Adrenal gland (tissue), 12 donors: Measurements from ENCODE around the gene SPTBN2. TPM values are rescaled to one million over a fixed set of nuclear protein-coding genes. Genes with fewer than 3 reads are reported as not detected.

Source experiments
- DNase-seq, 7 donors: peaks; one replicate each; pipeline ENCODE4 v3.0.0-alpha.2; 2019 to 2020
- H3K27ac ChIP-seq, 5 donors: fragments of 200-600 bp; sonication (generic) in 4 of 5; 1 replicate in 3 of 5; 2 replicates in 2 of 5; pipeline versions ENCODE4 v1.5.1 to v1.8.0; 2016 to 2020; ENCODE audit warnings: mild to moderate bottlenecking in 1 of 5
- H3K27me3 ChIP-seq: fragments of 200-600 bp; 2 replicates; pipeline ENCODE4 v1.8.0; 2021
- H3K36me3 ChIP-seq, 2 donors: fragments of 200-600 bp; replicated peaks in 1 of 2; 1 replicate in 1 of 2; 2 replicates in 1 of 2; pipeline versions ENCODE4 v1.5.1 to v1.8.0; 2018 to 2022
- H3K4me1 ChIP-seq, 2 donors: fragments of 200-600 bp; replicated peaks in 1 of 2; 1 replicate in 1 of 2; 2 replicates in 1 of 2; pipeline versions ENCODE4 v1.5.1 to v1.8.0; 2018 to 2021
- H3K4me3 ChIP-seq, 4 donors: fragments of 200-600 bp; sonication (generic) in 3 of 4; one replicate each; pipeline ENCODE4 v1.5.1; 2016 to 2018
- H3K9me3 ChIP-seq, 3 donors: fragments of 200-600 bp; sonication (generic) in 1 of 3; replicated peaks in 1 of 3; 1 replicate in 2 of 3; 2 replicates in 1 of 3; pipeline versions ENCODE4 v1.5.1 to v1.8.0; 2016 to 2021
- CTCF ChIP-seq, 6 experiments: fragments of 450-650 bp in 4 of 6; fragments of 200-600 bp in 2 of 6; sonication (generic) in 1 of 6; IDR thresholded peaks; 1 replicate in 5 of 6; 2 replicates in 1 of 6; pipeline versions ENCODE4 v1.5.1 to v1.8.0; 2016 to 2021; ENCODE audit warnings: antibody characterized with exemption in 6 of 6, mild to moderate bottlenecking in 2 of 6, moderate library complexity in 1 of 6
- POLR2A ChIP-seq, 2 donors: fragments of 450-650 bp; IDR thresholded peaks; one replicate each; pipeline ENCODE4 v1.6.1; 2017; ENCODE audit warnings: antibody characterized with exemption in 2 of 2, mild to moderate bottlenecking in 2 of 2, moderate library complexity in 1 of 2
- WGBS, 4 donors: extraction: QIAGEN DNeasy Blood & Tissue Kit in 2 of 4; methylation state at CpG; one replicate each; pipeline versions ENCODE4 v1.1.5 to v1.1.7; 2013 to 2017; 5-methylcytosine and 5-hydroxymethylcytosine counted together
- intact Hi-C, 2 donors: fragments of 100-400 bp; cut with DNase I; formaldehyde crosslinking; loops; one replicate each; pipeline versions ENCODE4 v1.14.1 to v1.15.0; 2022 to 2023
- polyA plus RNA-seq, 3 donors: library from polyadenylated mRNA; stranded (reverse); fragments of 200-250 nt in 2 of 3; fragments of 350-450 nt in 1 of 3; fragmentation: Illumina TruSeq in 1 of 3; extraction: RNeasy Lipid Tissue Mini Kit (QIAGEN cat#74804) in 1 of 3; gene quantifications; one replicate each; pipeline ENCODE4 v1.2.3, GENCODE V29; 2013 to 2014
- total RNA-seq, 9 donors: library from RNA; depleted of rRNA in 4 of 9; stranded (reverse); fragments of >200 nt in 4 of 9; fragments of 120-200 nt in 1 of 9; fragmentation: NEBNext Ultra II Directional in 1 of 9; extraction: Animal tissue kit (Norgen Biotek cat#: 25700) in 1 of 9; gene quantifications; one replicate each; pipeline versions ENCODE4 v1.1.0 to v1.2.4, GENCODE V29; 2013 to 2023
- donor health status: healthy with polysubstance abuse.
- donor health status: Bipolar disorder and iron deficiency.
- donor health status: DM: yes; HTN: yes; CAD: no.
- donor health status: DM: no; HTN: no; CAD: no.
- donor health status: DM: no; HTN: no; CAD: no.
- donor health status: DM: yes; HTN: yes; CAD: no.

SPTBN2 gene
- total and polyA plus RNA-seq, 12 donors: 7.2 to 81.8 (median 63.2) TPM

GRCh38 chr11:66684635-66685034 lies 44.4 kb downstream of the SPTBN2 start:
- intact Hi-C loops: no loop called here
- Histone ChIP-seq H3K36me3 (peaks cover 0 to 7% of the 10 kb centered on the region in 2 donors), H3K9me3 (no peaks in the 10 kb centered on the region), H3K27me3 (no peaks in the 10 kb centered on the region), H3K4me3 (no peak overlapping the region), H3K27ac (no peak overlapping the region), H3K4me1 (no peaks in the 10 kb centered on the region)
- peak in 1 of 7 donors; percentile 6 for DNase-seq
- TF ChIP-seq POLR2A (IDR thresholded peaks at IDR 0.05): no peak
- TF ChIP-seq CTCF (IDR thresholded peaks at IDR 0.05): no peak
- 96 to 100% (median 99%) methylated on average over 2 of the region's 2 CpGs for WGBS, 4 donors

GRCh38 chr11:66683877-66684276 lies 45.1 kb downstream of the SPTBN2 start:
- intact Hi-C loops: no loop called here
- WGBS, 4 donors: 87 to 93% (median 89%) methylated on average over 8 of the region's 8 CpGs
- no peaks in the 10 kb centered on the region for H3K9me3 ChIP-seq
- H3K27ac ChIP-seq: no peak overlapping the region
- H3K36me3 ChIP-seq: peaks cover 0 to 7% of the 10 kb centered on the region in 2 donors
- no peaks in the 10 kb centered on the region for H3K27me3 ChIP-seq
- TF ChIP-seq CTCF (IDR thresholded peaks at IDR 0.05): no peak
- no peak for TF ChIP-seq POLR2A (IDR thresholded peaks at IDR 0.05)
- H3K4me3 ChIP-seq: no peak overlapping the region
- peaks cover 0 to under 1% of the 10 kb centered on the region in 2 donors for H3K4me1 ChIP-seq
- peak in 1 of 7 donors; percentile 13 for DNase-seq

GRCh38 chr11:66680966-66681645 lies 47.9 kb downstream of the SPTBN2 start:
- no peak for DNase-seq
- H3K36me3 ChIP-seq: no peaks in the 10 kb centered on the region
- H3K9me3 ChIP-seq: no peaks in the 10 kb centered on the region
- intact Hi-C loops: no loop called here
- peaks cover 9 to 13% of the 10 kb centered on the region in 2 donors for H3K4me1 ChIP-seq
- TF ChIP-seq CTCF (IDR thresholded peaks at IDR 0.05): no peak
- no peak for TF ChIP-seq POLR2A (IDR thresholded peaks at IDR 0.05)
- no peak overlapping the region for H3K27ac ChIP-seq
- no peak overlapping the region for H3K4me3 ChIP-seq
- H3K27me3 ChIP-seq: no peaks in the 10 kb centered on the region
- 80 to 93% (median 87%) methylated on average over 7 of the region's 7 CpGs for WGBS, 4 donors

- peak; percentile 96 to 99 (median 98) for DNase-seq
- peaks cover 9 to 33% of the 10 kb centered on the region in 2 donors for H3K4me1 ChIP-seq
- no peaks in the 10 kb centered on the region for H3K9me3 ChIP-seq
- 0 to 1% (median 0%) methylated on average over 5 to 61 of the region's 61 CpGs for WGBS, 4 donors
- peak within 1 kb of the TSS; percentile 86 to 97 (median 89) for H3K27ac ChIP-seq
- TF ChIP-seq CTCF (IDR thresholded peaks at IDR 0.05) (no peak), POLR2A (IDR thresholded peaks at IDR 0.05) (peak; percentile 90 to 91)
- intact Hi-C loops: loop anchor here (2.0 to 5.0 kb wide), 3 partner anchors 95 to 270 kb away; no protein-coding TSS in a partner anchor
- H3K36me3 ChIP-seq: no peaks in the 10 kb centered on the region
- no peaks in the 10 kb centered on the region for H3K27me3 ChIP-seq
- peak within 1 kb of the TSS in 3 of 4 donors; percentile 72 to 97 (median 91) for H3K4me3 ChIP-seq
These were observed 51.2 kb downstream of the SPTBN2 start, which contains the start of gene RBM4B for GRCh38 chr11:66677599-66678375. TSS of gene RBM4B (minus strand) at chr11:66677887. CDS start at chr11:66677079, 808 bp downstream.
